Astrocyte of the hippocampus (primary cell): ENCODE measurements around the gene PTPRT.
A peak's percentile ranks its signal among the peaks of the same experiment; 100 is the strongest.

Experiments
- DNase-seq: peaks from one replicate; pipeline ENCODE4 v3.0.0; 2011; ENCODE audit warnings: low read depth, low spot score

PTPRT gene

GRCh38 chr20:42474646-42475045 is 715.1 kb downstream of the PTPRT start:
- peak; percentile 1 for DNase-seq

GRCh38 chr20:42472198-42472597 is 717.5 kb downstream of the PTPRT start:
- no peak for DNase-seq

- DNase-seq, result no peak
These were observed 727.6 kb downstream of the PTPRT start for GRCh38 chr20:42461965-42462593.

DNA sequence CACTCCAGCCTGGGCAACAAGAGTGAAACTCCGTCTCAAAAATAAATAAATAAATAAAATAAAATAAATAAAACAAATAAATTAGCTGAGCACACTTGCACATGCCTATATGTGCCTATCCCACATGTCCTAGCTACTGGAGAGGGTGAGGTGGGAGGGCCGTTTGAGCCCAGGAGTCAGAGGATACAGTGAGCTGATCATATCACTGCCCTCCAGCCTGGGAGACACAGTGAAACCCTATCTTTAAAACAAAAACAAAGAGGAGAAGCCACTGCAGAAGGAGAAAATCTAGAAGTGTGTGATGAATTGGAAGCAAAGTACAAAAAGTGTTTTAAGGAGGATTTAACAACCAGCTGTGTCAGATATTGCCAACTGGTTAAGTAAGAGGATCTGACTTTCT is 728.4 kb downstream of the PTPRT start:
- DNase-seq, result no peak

DNA sequence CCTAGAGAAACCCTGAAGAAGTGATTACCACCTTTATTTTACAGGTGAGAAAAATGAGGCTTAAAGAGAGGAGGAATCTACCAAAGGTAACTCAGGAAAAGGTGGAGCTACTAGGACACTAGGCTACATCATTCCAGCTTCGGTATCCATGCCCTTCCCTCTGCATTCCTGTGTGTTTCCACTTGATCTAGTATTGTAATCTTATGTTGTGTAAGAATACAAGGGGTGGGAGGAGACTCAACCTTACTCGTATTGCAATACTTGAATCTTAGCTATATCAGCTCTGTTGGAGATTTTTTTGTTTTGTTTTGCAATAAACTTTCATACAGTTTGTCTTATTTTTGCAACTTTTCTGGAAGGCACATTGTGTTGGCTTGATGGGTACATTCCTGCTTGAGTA is 742.4 kb downstream of the PTPRT start:
- DNase-seq, result no peak

GRCh38 chr20:42444799-42445198 is 744.9 kb downstream of the PTPRT start:
- DNase-seq, result no peak

- DNase-seq, result no peak
These were observed 746.5 kb downstream of the PTPRT start for GRCh38 chr20:42443200-42443599.

DNA sequence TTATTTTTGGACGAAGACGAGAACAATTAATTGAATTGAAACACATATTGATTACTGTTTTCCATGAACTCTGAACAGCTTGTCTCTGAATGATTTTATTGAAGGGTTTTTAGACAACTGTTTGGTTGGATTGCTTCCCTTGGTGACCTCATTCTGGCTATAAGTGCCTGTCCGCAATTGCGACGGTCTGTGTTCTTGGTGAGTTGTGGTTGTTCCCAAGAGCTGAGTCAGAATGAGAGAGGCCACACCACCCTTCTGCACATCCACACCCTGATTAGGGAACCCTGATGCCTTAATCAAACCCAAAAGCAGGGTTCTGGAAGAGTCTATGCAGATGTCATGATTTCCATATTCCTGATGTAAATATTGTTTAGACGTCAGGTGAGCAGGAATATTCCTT is 747.0 kb downstream of the PTPRT start:
- peak; percentile 59 for DNase-seq

DNA sequence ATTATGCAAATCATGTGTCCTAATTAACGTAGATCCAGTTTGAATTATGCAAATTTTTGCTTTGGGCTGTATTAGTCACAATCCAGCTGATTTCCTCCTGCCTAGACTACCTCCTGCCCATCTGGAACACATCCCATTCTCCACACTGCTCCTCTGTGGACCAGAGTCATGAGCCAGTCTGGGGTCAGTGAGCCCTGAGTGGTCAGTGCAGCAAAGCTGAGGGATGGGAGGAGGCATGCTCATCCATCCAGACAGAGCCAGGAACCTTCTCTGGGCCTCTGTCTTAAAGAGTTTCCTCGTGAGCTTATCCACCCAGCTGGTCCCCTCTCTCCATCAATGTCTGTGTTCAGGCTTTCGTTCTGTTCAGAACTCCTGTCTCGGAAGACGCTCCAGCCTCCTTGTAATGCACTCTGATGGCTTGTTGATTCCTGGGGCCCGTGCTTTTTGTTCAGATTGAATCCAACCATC is 747.8 kb downstream of the PTPRT start:
- DNase-seq, result peak; percentile 55

DNA sequence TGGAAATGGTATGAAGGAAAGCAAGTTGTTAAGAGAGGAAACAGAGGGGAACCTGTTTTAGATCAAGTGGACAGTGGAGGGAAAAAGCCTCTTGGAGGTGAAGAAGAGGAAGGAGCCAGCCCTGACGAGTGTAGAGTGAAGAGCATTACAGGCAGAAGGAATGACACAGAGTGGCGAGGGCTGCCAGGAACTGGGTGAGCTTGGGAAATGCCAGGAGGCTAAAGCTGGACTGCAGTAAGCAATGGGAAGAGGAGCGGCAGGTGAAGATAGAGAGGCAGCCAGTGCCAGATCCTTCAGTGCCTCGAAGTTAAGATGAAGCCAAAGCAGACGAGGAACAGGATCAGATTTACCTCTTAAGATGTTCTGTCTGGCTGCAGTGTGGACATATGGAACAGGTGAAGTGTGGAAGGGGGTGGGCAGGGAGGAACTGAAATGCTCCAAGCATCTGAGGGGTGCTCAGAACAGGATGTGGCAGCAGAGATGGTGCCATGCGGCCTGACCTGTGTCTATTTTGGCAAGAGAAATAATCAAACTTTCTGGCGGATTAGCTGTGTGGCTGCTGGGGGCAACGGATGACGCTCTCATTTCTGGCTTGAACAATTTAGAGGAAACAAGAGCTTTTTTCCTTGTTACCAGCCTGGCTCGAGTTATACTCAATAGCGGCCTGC is 748.4 kb downstream of the PTPRT start:
- peak; percentile 14 for DNase-seq

GRCh38 chr20:42435230-42435629 is 754.5 kb downstream of the PTPRT start:
- DNase-seq, result no peak

- no peak for DNase-seq
These were observed 757.0 kb downstream of the PTPRT start for GRCh38 chr20:42432496-42433334.

DNA sequence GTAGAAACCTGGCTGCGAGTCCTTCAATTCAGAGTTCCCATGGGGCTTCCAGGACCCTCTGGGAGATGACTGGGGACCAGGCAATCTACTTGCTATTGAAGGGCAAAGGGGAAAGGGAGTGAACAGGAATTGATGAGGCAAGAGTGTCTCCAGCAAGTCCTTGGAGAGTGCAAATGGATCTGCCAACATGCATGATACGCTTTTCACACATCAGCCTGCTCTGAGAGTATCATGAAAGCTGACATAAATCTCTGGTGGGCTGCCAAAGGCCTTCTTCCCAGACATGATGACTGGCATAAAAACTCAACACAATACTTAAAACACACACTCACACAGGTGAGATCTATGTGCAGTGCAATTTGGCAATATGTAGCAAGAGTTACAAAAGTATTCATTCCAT is 759.1 kb downstream of the PTPRT start:
- no peak for DNase-seq

DNA sequence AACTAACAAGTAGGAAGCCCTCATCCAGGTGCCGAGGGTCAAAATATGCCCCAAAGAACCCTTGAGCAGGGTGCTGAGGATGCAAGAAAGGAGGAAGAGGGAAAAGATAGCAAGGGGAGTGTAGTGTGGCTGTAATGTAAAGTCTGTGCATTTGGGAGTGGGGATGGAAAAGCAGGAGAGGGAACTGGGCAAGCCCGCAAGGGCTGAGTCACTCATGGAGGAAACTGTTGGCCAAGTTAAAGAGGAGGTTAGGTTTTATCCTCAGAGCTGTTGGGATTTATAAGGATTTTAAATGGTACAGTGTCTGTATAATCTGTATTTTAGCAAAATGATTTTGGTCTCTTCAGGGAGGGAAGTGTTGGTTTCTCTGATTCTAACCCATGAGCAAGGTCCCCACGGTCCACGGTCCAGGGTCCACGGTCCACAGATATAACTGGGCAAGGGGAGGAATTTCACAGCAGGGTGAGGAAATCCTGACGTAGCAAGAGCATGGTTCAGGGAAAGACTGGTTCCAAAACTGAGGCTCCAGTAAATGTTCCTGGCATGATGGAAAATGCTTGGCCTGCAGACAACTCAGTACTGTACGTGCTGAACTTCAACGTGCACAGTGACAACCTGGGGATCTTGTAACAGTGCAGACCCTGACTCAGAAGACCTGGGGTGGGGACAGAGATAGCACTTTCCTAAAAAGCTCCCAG is 759.8 kb downstream of the PTPRT start:
- DNase-seq, result no peak

DNA sequence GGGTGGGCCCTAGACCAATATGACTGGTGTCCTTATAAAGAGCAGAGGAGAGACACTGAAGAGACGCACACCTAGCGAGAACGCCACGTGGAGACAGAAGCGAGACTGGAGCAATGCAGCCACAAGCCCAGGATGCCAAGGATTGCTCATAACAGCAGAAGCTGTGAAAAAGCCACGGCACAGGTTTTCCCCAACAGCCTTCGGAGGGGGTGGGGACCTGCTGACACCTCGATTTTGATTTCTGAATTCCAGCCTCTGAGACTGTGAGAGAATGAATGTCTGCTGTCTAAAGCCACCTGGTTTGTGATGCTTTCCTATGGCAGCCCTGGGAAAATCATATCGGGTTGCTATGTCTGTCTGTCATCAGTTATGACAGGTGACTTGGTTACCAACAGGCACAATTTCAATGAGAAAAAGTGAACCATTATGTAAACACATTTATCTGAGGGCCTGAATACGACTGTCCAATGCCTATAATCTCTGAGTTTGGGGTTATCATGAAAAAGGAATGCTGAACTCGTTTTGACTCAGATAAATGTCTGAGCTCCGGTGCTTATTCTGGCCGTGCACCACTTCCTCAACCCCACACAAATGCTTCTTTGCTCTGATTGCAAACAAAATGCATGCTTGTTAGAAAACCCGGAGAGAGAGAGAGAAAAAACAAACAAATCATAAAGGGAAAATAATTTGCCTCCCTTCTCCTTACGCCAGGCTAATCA is 769.7 kb downstream of the PTPRT start:
- DNase-seq, result no peak

GRCh38 chr20:42406826-42407225 is 782.9 kb downstream of the PTPRT start:
- DNase-seq, result no peak

- DNase-seq, result no peak
These were observed 787.3 kb downstream of the PTPRT start for GRCh38 chr20:42402455-42402854.

DNA sequence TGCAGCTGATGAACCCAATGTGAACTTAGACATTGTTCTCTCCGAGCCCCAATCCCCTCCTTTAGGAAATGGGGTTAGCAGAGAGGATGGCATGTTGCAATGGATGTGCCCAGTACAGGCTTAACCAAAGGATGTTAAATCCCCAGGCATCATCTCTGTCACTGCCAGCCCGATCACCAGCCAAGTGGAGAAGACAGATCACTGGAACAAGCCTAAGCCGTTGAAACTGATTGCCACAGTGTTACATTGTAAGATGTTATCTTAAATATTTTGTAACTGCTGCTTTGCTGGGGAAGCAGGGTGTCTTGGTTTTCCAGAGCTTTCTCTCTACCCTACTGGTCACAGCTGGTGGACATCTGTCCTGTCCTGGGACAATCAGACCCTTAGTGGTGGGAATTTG is 788.1 kb downstream of the PTPRT start:
- no peak for DNase-seq

GRCh38 chr20:42399802-42400201 is 789.9 kb downstream of the PTPRT start:
- DNase-seq, result no peak

- no peak for DNase-seq
These were observed 797.3 kb downstream of the PTPRT start for GRCh38 chr20:42392442-42392841.

DNA sequence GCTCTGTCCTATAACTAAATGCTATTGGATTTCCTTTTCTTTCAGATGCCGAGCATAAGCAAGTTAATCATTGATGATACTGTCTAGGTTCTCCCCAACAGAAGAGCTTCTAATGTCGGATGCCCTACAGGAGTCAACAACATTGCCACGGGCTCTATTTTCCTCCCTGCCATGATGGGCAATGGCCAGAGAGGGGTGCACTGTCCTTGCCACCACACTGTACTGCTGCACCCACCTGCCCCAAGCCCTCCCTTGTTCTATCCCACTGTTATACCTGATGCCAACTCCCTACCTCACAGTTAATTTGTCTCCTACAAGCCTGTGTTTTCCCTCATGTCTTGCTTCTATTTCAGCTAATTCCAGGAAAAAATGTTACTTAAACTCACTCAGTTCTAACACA is 797.9 kb downstream of the PTPRT start:
- DNase-seq, result no peak
